GM10847 (cell line): ENCODE measurements around the gene CBL.

Source experiments
- POLR2A ChIP-seq: IDR thresholded peaks from 2 replicates; pipeline ENCODE4 v1.6.1; 2011; ENCODE audit not compliant: insufficient read length; ENCODE audit errors: extremely low read depth

Gene CBL

GRCh38 chr11:119204066-119204465 lies 2.1 kb upstream of the CBL start:
- no peak for TF ChIP-seq POLR2A

GRCh38 chr11:119205080-119205479 lies 1.1 kb upstream of the CBL start:
- TF ChIP-seq POLR2A, result no peak

GRCh38 chr11:119206511-119207414 lies 624 bp downstream of the CBL start:
- TF ChIP-seq POLR2A, result no peak

DNA sequence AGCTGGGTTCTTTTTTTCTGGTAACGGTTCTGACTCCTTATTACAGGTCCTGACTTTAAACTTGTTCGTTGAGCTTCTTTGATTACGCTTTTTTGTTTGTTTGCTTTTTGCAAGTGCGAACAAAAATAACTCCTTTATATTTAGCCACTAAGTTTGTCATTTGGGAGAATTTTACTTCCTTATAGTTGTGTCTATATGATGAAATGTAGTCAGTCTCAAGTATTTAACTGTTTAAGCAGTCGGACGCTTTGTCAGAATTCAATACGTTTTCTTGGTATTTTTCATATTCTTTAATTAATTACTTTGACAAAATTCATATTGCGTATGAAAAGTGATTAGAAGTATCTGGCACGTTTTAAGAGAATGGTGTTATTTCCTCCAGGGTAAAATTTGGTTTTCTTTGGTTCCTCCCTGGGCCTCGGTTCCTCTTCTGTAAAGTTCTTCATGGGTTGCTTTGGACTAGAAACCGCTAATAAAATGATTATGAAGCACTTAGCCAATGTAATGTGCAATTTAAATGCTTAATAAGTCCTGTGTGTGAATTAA lies 1.3 kb downstream of the CBL start:
- no peak for TF ChIP-seq POLR2A

GRCh38 chr11:119209186-119209585 lies 3.0 kb downstream of the CBL start:
- TF ChIP-seq POLR2A, result no peak

GRCh38 chr11:119210050-119210449 lies 3.9 kb downstream of the CBL start:
- no peak for TF ChIP-seq POLR2A

GRCh38 chr11:119218141-119218878 lies 12.2 kb downstream of the CBL start:
- TF ChIP-seq POLR2A, result no peak

- no peak for TF ChIP-seq POLR2A
These were observed 16.2 kb downstream of the CBL start for GRCh38 chr11:119222308-119222707.

- no peak for TF ChIP-seq POLR2A
These were observed 16.8 kb downstream of the CBL start for GRCh38 chr11:119222891-119223290.

GRCh38 chr11:119223856-119224255 lies 17.7 kb downstream of the CBL start:
- no peak for TF ChIP-seq POLR2A

DNA sequence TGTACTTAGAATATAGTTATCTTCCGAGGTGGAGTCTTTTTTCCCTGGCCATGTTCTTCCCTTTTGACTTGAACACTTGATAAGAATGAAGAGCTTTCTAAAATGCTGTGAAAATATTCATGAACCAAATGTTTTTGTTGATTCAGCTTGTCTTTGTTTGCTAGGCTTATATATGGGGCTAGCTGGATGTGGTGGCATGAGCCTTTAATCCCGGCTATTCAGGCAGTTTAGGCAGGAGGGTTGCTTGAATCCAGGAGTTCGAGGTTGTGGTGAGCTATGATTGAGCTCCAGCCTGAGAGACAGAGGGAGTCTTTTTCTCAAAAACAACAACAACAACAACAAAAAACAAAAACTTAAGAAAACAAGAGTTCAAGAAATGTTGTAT lies 23.1 kb downstream of the CBL start:
- no peak for TF ChIP-seq POLR2A

GRCh38 chr11:119229741-119230140 lies 23.6 kb downstream of the CBL start:
- no peak for TF ChIP-seq POLR2A

- TF ChIP-seq POLR2A, result no peak
These were observed 30.4 kb downstream of the CBL start for GRCh38 chr11:119236490-119236889.

DNA sequence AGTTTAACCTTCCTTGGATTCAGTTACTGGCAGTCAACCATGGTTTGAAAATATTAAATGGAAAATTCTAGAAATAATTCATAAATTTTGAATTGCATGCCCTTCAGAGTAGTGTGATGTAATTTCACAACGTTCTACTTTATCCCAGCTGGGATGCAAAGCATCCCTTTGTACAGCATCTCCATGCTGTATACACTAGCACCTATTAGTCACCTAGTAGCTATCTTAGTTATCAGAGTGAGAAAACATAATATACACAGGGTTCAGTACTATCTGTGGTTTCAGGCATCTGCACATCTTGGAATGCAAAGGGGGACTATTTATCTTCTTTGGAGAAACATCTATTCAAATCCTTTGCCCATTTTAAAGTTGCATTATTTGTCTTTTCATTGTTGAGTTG lies 30.8 kb downstream of the CBL start:
- TF ChIP-seq POLR2A, result no peak

DNA sequence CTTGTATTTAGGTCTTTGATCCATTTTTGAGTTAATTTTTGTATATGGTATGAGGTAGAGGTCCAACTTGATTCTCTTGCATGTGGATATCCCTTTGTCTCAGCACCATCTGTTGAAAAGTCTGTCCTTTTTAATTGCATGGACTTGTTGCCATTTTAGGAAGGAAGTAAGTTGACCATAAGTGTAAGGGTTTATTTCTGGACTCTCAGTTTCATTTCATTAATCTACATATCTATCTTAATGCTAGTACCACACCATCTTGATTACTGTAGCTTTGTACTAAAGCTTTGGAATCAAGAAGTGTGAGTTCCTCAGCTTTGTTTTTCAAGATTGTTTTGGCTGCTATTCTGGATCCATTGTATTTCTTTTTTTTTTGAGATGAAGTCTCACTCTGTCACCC lies 31.4 kb downstream of the CBL start:
- TF ChIP-seq POLR2A, result no peak
